Gastroesophageal sphincter (tissue), 3 donors: ENCODE data around the gene KCNQ1OT1.

Source experiments
- CTCF ChIP-seq, 4 experiments: fragments of 200-600 bp in 2 of 4; fragments of 450-650 bp in 2 of 4; sonication (generic) in 1 of 4; IDR thresholded peaks; one replicate each; pipeline ENCODE4 v1.5.1; 2017 to 2019; ENCODE audit warnings: antibody characterized with exemption in 4 of 4, mild to moderate bottlenecking in 2 of 4, moderate library complexity in 2 of 4
- EP300 ChIP-seq: sonication (generic); formaldehyde crosslinking; IDR thresholded peaks from one replicate; pipeline ENCODE4 v1.6.1; 2017; ENCODE audit warnings: antibody characterized with exemption, mild to moderate bottlenecking
- POLR2A ChIP-seq, 2 donors: fragments of 450-650 bp; IDR thresholded peaks; one replicate each; pipeline ENCODE4 v1.6.1; 2017; ENCODE audit warnings: antibody characterized with exemption in 2 of 2, mild to moderate bottlenecking in 2 of 2, moderate library complexity in 1 of 2

- TF ChIP-seq CTCF (IDR thresholded peaks at IDR 0.05): no peak
- no peak for TF ChIP-seq POLR2A (IDR thresholded peaks at IDR 0.05)
- no peak for TF ChIP-seq EP300
These were observed 3.3 kb downstream of the KCNQ1OT1 start for GRCh38 chr11:2696455-2696854.
